Activated T-cell treated with anti-CD3 and anti-CD28 coated beads, Interleukin-2, amount 50 U/mL, for 4 hours (primary cell): ENCODE measurements around the gene NANOS2. TPM values are rescaled to one million over a fixed set of nuclear protein-coding genes. Genes with fewer than 3 reads are reported as not detected.
A peak's percentile ranks its signal among the peaks of the same experiment; 100 is the strongest.
"Not testable (repeated sequence)": the region's sequence is repeated elsewhere in the genome, so short reads cannot be mapped to it uniquely, and the experiment has no call there.

Experiments used
- ATAC-seq, 2 donors: fragments of 200-7000 bp; cut with Tn5 transposase; one replicate each; pipeline ENCODE4 v1.10.0; 2021
- DNase-seq: peaks from one replicate; pipeline ENCODE4 v3.0.0-alpha.2; 2020
- H3K27me3 Mint-ChIP-seq: one replicate; pipeline ENCODE4 v1.8.0; 2021; ENCODE audit warnings: low read depth, mixed read lengths
- H3K36me3 Mint-ChIP-seq: one replicate; pipeline ENCODE4 v1.8.0; 2022; ENCODE audit warnings: mixed read lengths; ENCODE audit not compliant: insufficient read depth
- H3K4me1 Mint-ChIP-seq: one replicate; pipeline ENCODE4 v1.8.0; 2021; ENCODE audit warnings: low read depth, mixed read lengths
- H3K4me3 Mint-ChIP-seq: one replicate; pipeline ENCODE4 v1.8.0; 2021; ENCODE audit warnings: mild to moderate bottlenecking, moderate library complexity, mixed read lengths
- H3K9me3 Mint-ChIP-seq: one replicate; pipeline ENCODE4 v1.8.0; 2021; ENCODE audit warnings: mixed read lengths
- total RNA-seq, 3 donors: library from RNA; stranded (reverse); gene quantifications; one replicate each; pipeline ENCODE4 v1.2.1, GENCODE V29; 2021

Gene NANOS2
- total RNA-seq, 3 donors from 2014 or later: not detected

GRCh38 chr19:45911291-45911690, 3.3 kb downstream of the NANOS2 start:
- peaks cover 19% of the 10 kb centered on the region for H3K27me3 Mint-ChIP-seq
- no peaks in the 10 kb centered on the region for H3K9me3 Mint-ChIP-seq

DNA sequence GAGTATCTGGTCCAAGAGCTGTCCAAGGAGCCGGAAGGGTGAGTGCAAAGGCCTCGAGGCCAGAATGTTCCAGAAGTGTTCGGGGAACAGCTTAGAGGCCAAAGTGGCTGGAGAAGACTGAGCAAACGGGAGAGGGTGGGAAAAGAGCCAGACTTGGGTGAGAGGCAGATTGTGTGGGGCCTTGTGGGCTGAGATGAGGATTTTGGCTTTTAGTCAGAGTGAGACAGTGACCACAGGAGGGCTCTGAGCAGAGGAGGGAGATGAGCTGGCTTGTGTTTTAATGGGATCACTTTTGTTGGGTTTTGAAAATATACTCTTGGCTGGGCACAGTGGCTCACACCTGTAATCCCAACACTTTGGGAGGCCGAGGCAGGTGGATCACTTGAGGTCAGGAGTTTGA, 5.6 kb downstream of the NANOS2 start:
- Mint-ChIP-seq H3K27me3 (peaks cover 16% of the 10 kb centered on the region), H3K4me1 (peaks cover under 1% of the 10 kb centered on the region), H3K9me3 (no peaks in the 10 kb centered on the region), H3K36me3 (no peaks in the 10 kb centered on the region), H3K4me3 (no peak overlapping the region)
- ATAC-seq (no peak), DNase-seq (no peak)

More at GRCh38 chr19:45911291-45911690, 3.3 kb downstream of the NANOS2 start:
- DNase-seq (no peak), ATAC-seq (no peak)
- H3K4me3 Mint-ChIP-seq: no peak overlapping the region
- H3K4me1 Mint-ChIP-seq: no peaks in the 10 kb centered on the region
- no peaks in the 10 kb centered on the region for H3K36me3 Mint-ChIP-seq

DNA sequence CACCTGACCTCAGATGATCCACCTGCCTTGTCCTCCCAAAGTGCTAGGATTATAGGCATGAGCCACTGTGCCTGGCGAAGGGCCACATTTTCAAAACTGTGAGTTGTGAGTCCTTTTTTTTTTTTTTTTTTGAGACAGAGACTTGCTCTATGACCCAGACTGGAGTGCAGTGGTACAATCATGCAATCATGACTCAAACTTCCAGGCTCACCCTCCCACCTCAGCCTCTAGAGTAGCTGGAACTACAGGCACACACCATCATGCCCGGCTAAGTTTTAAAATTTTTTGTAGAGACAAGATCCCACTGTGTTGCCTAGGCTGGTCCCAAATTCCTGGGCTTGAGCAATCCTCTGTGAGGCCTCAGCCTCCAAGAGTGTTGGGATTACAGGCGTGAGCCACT, 8.4 kb downstream of the NANOS2 start:
- no peak for ATAC-seq
- H3K36me3 Mint-ChIP-seq: no peaks in the 10 kb centered on the region
- H3K27me3 Mint-ChIP-seq: peaks cover 6% of the 10 kb centered on the region
- no peak overlapping the region for H3K4me3 Mint-ChIP-seq
- no peak for DNase-seq
- peaks cover 7% of the 10 kb centered on the region for H3K4me1 Mint-ChIP-seq
- H3K9me3 Mint-ChIP-seq: no peaks in the 10 kb centered on the region

GRCh38 chr19:45905011-45905410, 9.6 kb downstream of the NANOS2 start:
- no peak for DNase-seq
- no peaks in the 10 kb centered on the region for H3K9me3 Mint-ChIP-seq
- no peak for ATAC-seq
- peaks cover 2% of the 10 kb centered on the region for H3K36me3 Mint-ChIP-seq
- H3K4me3 Mint-ChIP-seq: no peak overlapping the region
- peaks cover 5% of the 10 kb centered on the region for H3K27me3 Mint-ChIP-seq
- peaks cover 16% of the 10 kb centered on the region for H3K4me1 Mint-ChIP-seq

GRCh38 chr19:45902651-45903625, 11.6 kb downstream of the NANOS2 start:
- Mint-ChIP-seq H3K9me3 (no peaks in the 10 kb centered on the region), H3K36me3 (peaks cover 6% of the 10 kb centered on the region), H3K27me3 (no peaks in the 10 kb centered on the region), H3K4me1 (peaks cover 17% of the 10 kb centered on the region), H3K4me3 (peak overlapping the region; percentile 90)
- ATAC-seq (peak; percentile 85 to 86), DNase-seq (peak; percentile 99)

- peaks cover 6% of the 10 kb centered on the region for H3K36me3 Mint-ChIP-seq
- no peaks in the 10 kb centered on the region for H3K9me3 Mint-ChIP-seq
- H3K4me3 Mint-ChIP-seq: peak within 1 kb of the TSS; percentile 90
- DNase-seq (no peak), ATAC-seq (peak in 1 of 2 donors; percentile 1)
- no peaks in the 10 kb centered on the region for H3K27me3 Mint-ChIP-seq
- H3K4me1 Mint-ChIP-seq: peaks cover 17% of the 10 kb centered on the region
Observed at GRCh38 chr19:45901912-45902650, 12.5 kb downstream of the NANOS2 start, which contains the start of gene MYPOP. MYPOP (minus strand) TSS chr19:45902613; CDS start chr19:45901773, 840 bp downstream.

DNA sequence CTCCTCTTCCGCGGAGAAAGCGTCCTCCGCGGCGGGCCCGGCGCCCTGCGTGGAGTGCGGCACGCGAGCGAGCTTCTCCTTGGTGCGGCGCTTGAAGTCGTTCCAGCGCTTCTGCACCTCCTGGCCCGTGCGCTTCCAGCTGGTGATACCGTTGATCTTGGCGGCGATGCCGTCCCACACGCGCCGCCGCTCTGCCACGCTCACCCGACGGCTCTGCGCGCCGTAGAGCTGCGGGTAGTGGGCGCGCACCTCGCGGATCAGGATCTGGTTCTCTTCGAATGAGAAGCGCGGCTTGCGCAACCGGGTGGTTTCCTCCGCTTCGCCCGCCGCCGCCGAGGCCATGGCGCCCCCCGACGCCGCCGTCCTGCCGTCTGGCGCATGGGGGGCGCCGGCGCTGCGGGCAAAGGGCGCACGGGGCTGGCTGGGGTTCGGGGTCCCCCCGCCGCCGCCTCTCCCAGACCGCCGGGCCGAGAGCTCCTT, 13.1 kb downstream of the NANOS2 start:
- peaks cover 6% of the 10 kb centered on the region for H3K36me3 Mint-ChIP-seq
- H3K9me3 Mint-ChIP-seq: no peaks in the 10 kb centered on the region
- no peak for DNase-seq
- peak overlapping the region; percentile 16 for H3K4me3 Mint-ChIP-seq
- H3K27me3 Mint-ChIP-seq: no peaks in the 10 kb centered on the region
- peaks cover 17% of the 10 kb centered on the region for H3K4me1 Mint-ChIP-seq
- peak in 1 of 2 donors; percentile 5 for ATAC-seq

- H3K36me3 Mint-ChIP-seq: peaks cover 6% of the 10 kb centered on the region
- no peaks in the 10 kb centered on the region for H3K9me3 Mint-ChIP-seq
- H3K4me3 Mint-ChIP-seq: no peak overlapping the region
- no peak for ATAC-seq
- peaks cover 17% of the 10 kb centered on the region for H3K4me1 Mint-ChIP-seq
- no peaks in the 10 kb centered on the region for H3K27me3 Mint-ChIP-seq
- DNase-seq: no peak
Observed at GRCh38 chr19:45900738-45901431, 13.7 kb downstream of the NANOS2 start.

GRCh38 chr19:45899919-45900589, 14.5 kb downstream of the NANOS2 start:
- peaks cover 6% of the 10 kb centered on the region for H3K36me3 Mint-ChIP-seq
- ATAC-seq (no peak), DNase-seq (no peak)
- no peaks in the 10 kb centered on the region for H3K27me3 Mint-ChIP-seq
- no peaks in the 10 kb centered on the region for H3K9me3 Mint-ChIP-seq
- H3K4me1 Mint-ChIP-seq: peaks cover 17% of the 10 kb centered on the region
- peak overlapping the region; percentile 20 for H3K4me3 Mint-ChIP-seq

DNA sequence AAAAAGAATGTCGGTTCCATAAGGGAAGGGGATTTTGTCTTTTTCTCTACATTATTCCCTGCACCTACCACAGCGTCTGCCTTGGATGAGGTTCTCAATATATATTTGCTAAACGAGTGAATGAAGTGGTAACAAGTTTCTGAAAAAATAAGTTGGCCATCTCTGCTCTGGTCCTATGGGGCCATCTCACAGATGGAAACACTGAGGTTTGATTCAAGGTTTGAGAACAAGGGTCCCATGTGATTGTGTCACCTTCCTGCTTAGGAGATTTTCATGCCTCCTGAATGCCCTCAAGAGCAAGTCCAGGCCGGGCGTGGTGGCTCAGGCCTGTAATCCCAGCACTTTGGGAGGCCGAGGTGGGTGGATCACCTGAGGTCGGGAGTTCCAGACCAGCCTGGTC, 15.3 kb downstream of the NANOS2 start:
- H3K4me1 Mint-ChIP-seq: peaks cover 17% of the 10 kb centered on the region
- DNase-seq: no peak
- no peak for ATAC-seq
- H3K27me3 Mint-ChIP-seq: no peaks in the 10 kb centered on the region
- H3K36me3 Mint-ChIP-seq: peaks cover 6% of the 10 kb centered on the region
- no peaks in the 10 kb centered on the region for H3K9me3 Mint-ChIP-seq
- no peak overlapping the region for H3K4me3 Mint-ChIP-seq

GRCh38 chr19:45897261-45897812, 17.2 kb downstream of the NANOS2 start:
- no peak for ATAC-seq
- H3K36me3 Mint-ChIP-seq: peaks cover 6% of the 10 kb centered on the region
- no peak for DNase-seq
- H3K9me3 Mint-ChIP-seq: no peaks in the 10 kb centered on the region
- H3K27me3 Mint-ChIP-seq: no peaks in the 10 kb centered on the region
- H3K4me3 Mint-ChIP-seq: no peak overlapping the region
- peaks cover 14% of the 10 kb centered on the region for H3K4me1 Mint-ChIP-seq

DNA sequence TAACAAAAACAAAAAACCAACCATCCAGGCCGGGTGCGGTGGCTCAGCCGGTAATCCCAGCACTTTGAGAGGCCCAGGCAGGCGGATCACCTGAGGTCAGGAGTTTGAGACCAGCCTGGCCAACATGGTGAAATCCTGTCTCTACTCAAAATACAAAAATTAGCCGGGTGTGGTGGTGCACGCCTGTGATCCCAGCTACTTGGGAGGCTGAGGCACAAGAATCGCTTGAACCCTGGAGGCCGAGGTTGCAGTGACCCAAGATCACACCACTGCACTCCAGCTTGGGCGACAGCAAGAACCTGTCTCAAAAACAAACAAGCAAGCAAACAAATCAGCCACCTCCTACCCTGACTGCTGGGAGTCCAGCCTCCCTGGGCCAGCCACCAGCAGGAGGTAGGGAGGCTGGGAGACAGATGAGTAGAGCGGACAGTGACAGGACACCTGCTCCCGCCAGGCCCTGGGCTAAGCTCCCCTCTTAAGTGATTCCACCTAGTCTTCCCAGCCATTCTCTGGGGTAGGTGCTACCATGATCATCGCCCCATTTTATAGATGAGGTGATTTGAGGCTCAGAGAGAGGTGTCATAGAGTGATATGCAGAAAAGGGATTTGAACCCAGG, 18.5 kb downstream of the NANOS2 start:
- not testable (repeated sequence) for DNase-seq, H3K4me3 Mint-ChIP-seq, H3K27me3 Mint-ChIP-seq, ATAC-seq, H3K9me3 Mint-ChIP-seq, H3K36me3 Mint-ChIP-seq
- peaks cover 11% of the 10 kb centered on the region for H3K4me1 Mint-ChIP-seq

DNA sequence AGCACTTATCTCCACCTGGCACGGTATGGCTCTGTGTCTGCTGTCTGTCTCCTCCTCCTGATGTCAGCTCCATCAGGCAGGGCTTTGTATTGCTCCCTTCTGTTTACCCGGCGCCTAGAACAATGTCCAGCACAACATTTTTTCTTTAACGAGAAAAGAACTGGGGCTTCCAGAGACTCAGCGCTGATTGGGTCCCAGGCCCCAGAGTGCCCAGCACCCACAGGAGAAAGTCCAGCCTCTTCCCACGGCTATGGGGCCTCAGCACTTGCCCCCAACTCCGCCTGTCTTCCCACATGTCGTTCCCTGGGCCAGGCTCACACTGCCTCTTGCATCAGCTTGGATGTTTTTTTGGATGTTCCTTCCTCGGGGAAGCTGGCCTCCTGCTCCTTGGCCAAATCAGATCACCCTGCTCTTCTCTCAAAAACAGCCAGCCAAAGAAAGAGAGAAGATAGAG, 19.0 kb downstream of the NANOS2 start:
- peaks cover 6% of the 10 kb centered on the region for H3K4me1 Mint-ChIP-seq

More for the DNA sequence above, 19.0 kb downstream of the NANOS2 start:
- Mint-ChIP-seq H3K36me3 (peaks cover 6% of the 10 kb centered on the region), H3K9me3 (no peaks in the 10 kb centered on the region), H3K4me3 (no peak overlapping the region), H3K27me3 (no peaks in the 10 kb centered on the region)
- DNase-seq (no peak), ATAC-seq (no peak)
